Ramos (cell line): ENCODE data around the gene CFH.
"Not testable (repeated sequence)": the region's sequence is repeated elsewhere in the genome, so short reads cannot be mapped to it uniquely, and the experiment has no call there.

Experiments
- in situ Hi-C: fragments of 300-500 bp; cut with MboI; formaldehyde crosslinking; loops from one replicate; pipeline ENCODE4 v1.14.3; 2022; ENCODE audit warnings: low sequenced_read_pairs; ENCODE audit not compliant: unreplicated experiment

Gene CFH

GRCh38 chr1:196660852-196661251 lies 9.0 kb downstream of the CFH start:
- in situ Hi-C loops, result loop anchor here (25.0 kb wide), 1 partner anchor 499 kb away; no protein-coding TSS in a partner anchor

GRCh38 chr1:196661345-196661744 lies 9.5 kb downstream of the CFH start:
- in situ Hi-C loops, result loop anchor here (25.0 kb wide), 1 partner anchor 499 kb away; no protein-coding TSS in a partner anchor

- in situ Hi-C loops, result loop anchor here (25.0 kb wide), 1 partner anchor 505 kb away; no protein-coding TSS in a partner anchor
Observed at GRCh38 chr1:196667131-196667530, 15.3 kb downstream of the CFH start.

- in situ Hi-C loops, result loop anchor here (25.0 kb wide), 1 partner anchor 507 kb away; no protein-coding TSS in a partner anchor
Observed at GRCh38 chr1:196669051-196669450, 17.2 kb downstream of the CFH start.

GRCh38 chr1:196669693-196670092 lies 17.9 kb downstream of the CFH start:
- in situ Hi-C loops, result loop anchor here (25.0 kb wide), 1 partner anchor 507 kb away; no protein-coding TSS in a partner anchor

GRCh38 chr1:196674908-196675307 lies 23.1 kb downstream of the CFH start:
- in situ Hi-C loops, result loop anchor here (25.0 kb wide), 1 partner anchor 513 kb away; no protein-coding TSS in a partner anchor

GRCh38 chr1:196677781-196678509 lies 26.1 kb downstream of the CFH start:
- in situ Hi-C loops, result no loop called here

- in situ Hi-C loops, result no loop called here
Observed at GRCh38 chr1:196678510-196678884, 26.7 kb downstream of the CFH start.

GRCh38 chr1:196680107-196680506 lies 28.3 kb downstream of the CFH start:
- in situ Hi-C loops, result no loop called here

- in situ Hi-C loops, result no loop called here
Observed at GRCh38 chr1:196684476-196684875, 32.6 kb downstream of the CFH start.

- in situ Hi-C loops, result no loop called here
Observed at GRCh38 chr1:196685506-196685905, 33.7 kb downstream of the CFH start.

- in situ Hi-C loops, result no loop called here
Observed at GRCh38 chr1:196689001-196689400, 37.2 kb downstream of the CFH start.

- in situ Hi-C loops, result no loop called here
Observed at GRCh38 chr1:196690582-196690981, 38.7 kb downstream of the CFH start.

GRCh38 chr1:196698993-196699392 lies 47.1 kb downstream of the CFH start:
- in situ Hi-C loops, result no loop called here

GRCh38 chr1:196701144-196701543 lies 49.3 kb downstream of the CFH start:
- in situ Hi-C loops, result no loop called here

- in situ Hi-C loops, result not testable (repeated sequence)
Observed at GRCh38 chr1:196709892-196710291, 58.0 kb downstream of the CFH start.

- in situ Hi-C loops, result no loop called here
Observed at GRCh38 chr1:196717868-196718267, 66.0 kb downstream of the CFH start.

- in situ Hi-C loops, result no loop called here
Observed at GRCh38 chr1:196723325-196724185, 71.7 kb downstream of the CFH start.

GRCh38 chr1:196732526-196732925 lies 80.7 kb downstream of the CFH start:
- in situ Hi-C loops, result no loop called here

- in situ Hi-C loops, result no loop called here
Observed at GRCh38 chr1:196733091-196733970, 81.5 kb downstream of the CFH start.
